NCI-H2171 treated with DMSO at 0.1 percent for 48 hours (cell line): Measurements from ENCODE around the gene DNAH3.
"Not testable (repeated sequence)": the region's sequence is repeated elsewhere in the genome, so short reads cannot be mapped to it uniquely, and the experiment has no call there.

Experiments
- DNase-seq: peaks from one replicate; lab custom pipeline; 2025; lab: John Stamatoyannopoulos, UW

Gene DNAH3

GRCh38 chr16:21169249-21169981 is 18.8 kb upstream of the DNAH3 start:
- DNase-seq = no peak

GRCh38 chr16:21167929-21168602 is 17.4 kb upstream of the DNAH3 start:
- no peak for DNase-seq

- no peak for DNase-seq
Observed at GRCh38 chr16:21167360-21167759, 16.7 kb upstream of the DNAH3 start.

- DNase-seq = peak; percentile 34
Observed at GRCh38 chr16:21166561-21166961, 15.9 kb upstream of the DNAH3 start.

- no peak for DNase-seq
Observed at GRCh38 chr16:21164521-21165168, 14.0 kb upstream of the DNAH3 start.

GRCh38 chr16:21163576-21163975 is 12.9 kb upstream of the DNAH3 start:
- no peak for DNase-seq

- peak; percentile 5 for DNase-seq
Observed at GRCh38 chr16:21162661-21163151, 12.1 kb upstream of the DNAH3 start.

- DNase-seq = no peak
Observed at GRCh38 chr16:21161211-21161610, 10.6 kb upstream of the DNAH3 start.

- DNase-seq = no peak
Observed at GRCh38 chr16:21160276-21160675, 9.6 kb upstream of the DNAH3 start.

GRCh38 chr16:21159281-21159951 is 8.8 kb upstream of the DNAH3 start:
- DNase-seq = no peak

- peak; percentile 68 for DNase-seq
Observed at GRCh38 chr16:21158208-21159110, 7.8 kb upstream of the DNAH3 start, which contains the start of gene LDAF1. Gene LDAF1, plus strand, starts transcription at chr16:21158674. Its CDS starts 2,509 bp downstream, at chr16:21161183.

- no peak for DNase-seq
Observed at GRCh38 chr16:21157632-21158031, 7.0 kb upstream of the DNAH3 start.

- peak; percentile 60 for DNase-seq
Observed at GRCh38 chr16:21156767-21157467, 6.3 kb upstream of the DNAH3 start.

GRCh38 chr16:21156011-21156410 is 5.4 kb upstream of the DNAH3 start:
- not testable (repeated sequence) for DNase-seq

GRCh38 chr16:21153124-21153729 is 2.6 kb upstream of the DNAH3 start:
- not testable (repeated sequence) for DNase-seq

GRCh38 chr16:21152160-21153030 is 1.7 kb upstream of the DNAH3 start:
- not testable (repeated sequence) for DNase-seq

GRCh38 chr16:21145738-21146137 is 4.9 kb downstream of the DNAH3 start:
- no peak for DNase-seq

GRCh38 chr16:21134053-21134452 is 16.6 kb downstream of the DNAH3 start:
- no peak for DNase-seq

GRCh38 chr16:21130811-21131210 is 19.8 kb downstream of the DNAH3 start:
- DNase-seq = no peak
